ENCODE results near the gene TCF7L2. TPM values are rescaled to one million over a fixed set of nuclear protein-coding genes. Genes with fewer than 3 reads are reported as not detected.

The TCF7L2 gene
- total RNA-seq, 4 donors from 2014 or later: 25.1 to 38.9 (median 26.9) TPM

DNA sequence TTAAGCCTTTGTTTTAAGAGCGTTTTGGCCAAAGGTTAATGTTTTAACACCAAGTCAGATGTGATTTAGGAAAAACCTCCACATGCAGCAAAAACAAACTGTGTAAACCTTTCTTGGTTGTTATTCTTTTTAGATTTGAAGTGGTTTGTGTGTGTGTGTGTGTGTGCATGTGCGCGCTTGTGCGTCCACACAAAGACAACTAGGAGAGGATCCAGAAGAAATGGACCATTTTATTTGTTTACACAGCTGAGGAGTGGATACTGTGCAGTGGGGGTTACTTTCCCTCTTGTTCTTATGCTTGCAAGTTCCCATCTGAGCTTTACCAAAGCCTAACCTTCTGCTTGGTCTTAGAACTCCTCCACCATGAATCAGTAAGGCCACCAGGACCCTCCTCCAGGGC lies 20.0 kb downstream of the TCF7L2 start:
- H3K27ac ChIP-seq: no peak overlapping the region
- no peak for DNase-seq (ENCODE audit: low spot score in 2 of 2)
- H3K27me3 ChIP-seq: no peaks in the 10 kb centered on the region
- H3K36me3 ChIP-seq: peaks cover 0 to 46% (median 0%) of the 10 kb centered on the region in 3 donors
- peaks cover 0 to 31% (median 0%) of the 10 kb centered on the region in 4 donors for H3K4me1 ChIP-seq
- no peaks in the 10 kb centered on the region for H3K9me3 ChIP-seq
- H3K4me3 ChIP-seq: no peak overlapping the region
- 73 to 80% methylated on average over 4 of the region's 4 CpGs for whole genome bisulfite sequencing, 2 donors
- no peak for TF ChIP-seq POLR2A (IDR thresholded peaks at IDR 0.05)
- no peak for TF ChIP-seq EP300 (IDR thresholded peaks at IDR 0.05)
- TF ChIP-seq, protein P1, sequence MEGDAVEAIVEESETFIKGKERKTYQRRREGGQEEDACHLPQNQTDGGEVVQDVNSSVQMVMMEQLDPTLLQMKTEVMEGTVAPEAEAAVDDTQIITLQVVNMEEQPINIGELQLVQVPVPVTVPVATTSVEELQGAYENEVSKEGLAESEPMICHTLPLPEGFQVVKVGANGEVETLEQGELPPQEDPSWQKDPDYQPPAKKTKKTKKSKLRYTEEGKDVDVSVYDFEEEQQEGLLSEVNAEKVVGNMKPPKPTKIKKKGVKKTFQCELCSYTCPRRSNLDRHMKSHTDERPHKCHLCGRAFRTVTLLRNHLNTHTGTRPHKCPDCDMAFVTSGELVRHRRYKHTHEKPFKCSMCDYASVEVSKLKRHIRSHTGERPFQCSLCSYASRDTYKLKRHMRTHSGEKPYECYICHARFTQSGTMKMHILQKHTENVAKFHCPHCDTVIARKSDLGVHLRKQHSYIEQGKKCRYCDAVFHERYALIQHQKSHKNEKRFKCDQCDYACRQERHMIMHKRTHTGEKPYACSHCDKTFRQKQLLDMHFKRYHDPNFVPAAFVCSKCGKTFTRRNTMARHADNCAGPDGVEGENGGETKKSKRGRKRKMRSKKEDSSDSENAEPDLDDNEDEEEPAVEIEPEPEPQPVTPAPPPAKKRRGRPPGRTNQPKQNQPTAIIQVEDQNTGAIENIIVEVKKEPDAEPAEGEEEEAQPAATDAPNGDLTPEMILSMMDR (IDR thresholded peaks at IDR 0.05): no peak

DNA sequence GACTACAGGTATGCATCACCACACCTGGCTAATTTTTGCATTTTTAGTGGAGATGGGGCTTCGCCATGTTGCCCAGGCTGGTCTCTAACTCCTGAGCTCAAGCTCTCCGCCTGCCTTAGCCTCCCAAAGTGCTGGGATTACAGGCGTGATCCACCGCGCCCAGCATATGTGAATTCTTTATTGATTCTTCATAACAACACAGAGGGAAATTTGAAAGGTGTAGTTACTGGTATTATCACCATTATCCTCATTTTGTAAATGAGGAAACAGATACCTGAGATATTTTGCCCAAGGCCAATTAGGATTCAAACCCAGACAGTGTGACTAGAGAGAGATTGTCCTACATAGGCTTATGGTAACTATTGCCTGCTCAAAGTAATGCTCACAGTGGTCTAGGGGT lies 22.6 kb downstream of the TCF7L2 start:
- WGBS, 2 donors: 94 to 99% methylated on average over 5 of the region's 5 CpGs

DNA sequence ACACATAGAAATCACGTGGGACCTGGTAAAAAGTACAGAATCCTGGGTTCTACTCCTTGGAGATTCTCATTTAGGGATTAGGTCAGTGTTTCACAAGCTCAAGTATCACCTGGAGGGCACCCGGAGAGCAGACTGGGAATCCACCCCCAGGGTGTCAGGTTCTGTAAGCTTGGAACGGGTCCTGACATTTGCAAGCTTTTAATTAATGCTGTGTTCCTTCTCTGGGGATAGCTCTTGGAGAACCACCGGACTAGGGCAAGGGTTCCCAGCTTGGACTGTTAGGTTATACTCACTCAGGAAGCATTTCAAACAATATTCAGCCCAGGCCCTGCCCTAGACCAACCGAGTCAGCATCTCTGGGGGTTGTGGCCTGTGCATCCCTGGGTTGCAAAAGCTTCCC lies 23.0 kb downstream of the TCF7L2 start:
- no peak for DNase-seq (ENCODE audit: low spot score in 2 of 2)
- Histone ChIP-seq H3K27me3 (no peaks in the 10 kb centered on the region), H3K9me3 (no peaks in the 10 kb centered on the region), H3K4me3 (no peak overlapping the region), H3K27ac (no peak overlapping the region), H3K4me1 (peaks cover 0 to 16% (median 0%) of the 10 kb centered on the region in 4 donors), H3K36me3 (peaks cover 0 to 46% (median 0%) of the 10 kb centered on the region in 3 donors)
- 88 to 92% methylated on average over 5 of the region's 5 CpGs for WGBS, 2 donors
- TF ChIP-seq POLR2A (IDR thresholded peaks at IDR 0.05) (no peak), EP300 (IDR thresholded peaks at IDR 0.05) (no peak)
- TF ChIP-seq, protein P1 (IDR thresholded peaks at IDR 0.05): no peak

More for the DNA sequence above, 22.6 kb downstream of the TCF7L2 start:
- DNase-seq (ENCODE audit: low spot score in 2 of 2): no peak
- TF ChIP-seq, protein P1 (IDR thresholded peaks at IDR 0.05): no peak
- no peak for TF ChIP-seq EP300 (IDR thresholded peaks at IDR 0.05)
- TF ChIP-seq POLR2A (IDR thresholded peaks at IDR 0.05): no peak
- no peak overlapping the region for H3K4me3 ChIP-seq
- no peaks in the 10 kb centered on the region for H3K9me3 ChIP-seq
- no peak overlapping the region for H3K27ac ChIP-seq
- peaks cover 0 to 16% (median 0%) of the 10 kb centered on the region in 4 donors for H3K4me1 ChIP-seq
- H3K27me3 ChIP-seq: no peaks in the 10 kb centered on the region
- peaks cover 0 to 50% (median 0%) of the 10 kb centered on the region in 3 donors for H3K36me3 ChIP-seq

DNA sequence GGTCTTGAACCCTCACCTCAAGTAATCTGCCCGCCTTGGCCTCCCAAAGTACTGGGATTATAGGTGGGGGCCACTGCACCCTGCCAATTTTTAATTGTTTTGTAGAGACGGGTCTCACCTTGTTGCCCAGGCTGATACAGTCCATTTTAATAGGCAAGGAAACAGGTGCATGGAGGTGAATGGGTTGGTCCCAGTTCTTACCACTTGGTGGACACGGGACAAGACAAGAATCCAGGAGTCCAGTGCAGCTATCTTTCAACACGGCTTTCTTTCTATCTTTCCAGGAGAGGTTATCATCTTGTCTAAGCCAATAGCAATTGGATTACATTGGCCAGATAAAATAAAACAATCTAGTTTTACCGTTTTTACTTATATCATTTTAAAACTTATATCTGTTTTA lies 23.8 kb downstream of the TCF7L2 start:
- no peaks in the 10 kb centered on the region for H3K9me3 ChIP-seq
- H3K36me3 ChIP-seq: peaks cover 0 to 38% (median 0%) of the 10 kb centered on the region in 3 donors
- H3K27ac ChIP-seq: no peak overlapping the region
- H3K27me3 ChIP-seq: no peaks in the 10 kb centered on the region
- DNase-seq (ENCODE audit: low spot score in 2 of 2): no peak
- TF ChIP-seq, protein P1 (IDR thresholded peaks at IDR 0.05): no peak
- TF ChIP-seq EP300 (IDR thresholded peaks at IDR 0.05) (no peak), POLR2A (IDR thresholded peaks at IDR 0.05) (no peak)
- no peak overlapping the region for H3K4me3 ChIP-seq
- WGBS, 2 donors: 97 to 98% methylated on average over 5 of the region's 5 CpGs
- H3K4me1 ChIP-seq: peaks cover 0 to 16% (median 0%) of the 10 kb centered on the region in 4 donors

DNA sequence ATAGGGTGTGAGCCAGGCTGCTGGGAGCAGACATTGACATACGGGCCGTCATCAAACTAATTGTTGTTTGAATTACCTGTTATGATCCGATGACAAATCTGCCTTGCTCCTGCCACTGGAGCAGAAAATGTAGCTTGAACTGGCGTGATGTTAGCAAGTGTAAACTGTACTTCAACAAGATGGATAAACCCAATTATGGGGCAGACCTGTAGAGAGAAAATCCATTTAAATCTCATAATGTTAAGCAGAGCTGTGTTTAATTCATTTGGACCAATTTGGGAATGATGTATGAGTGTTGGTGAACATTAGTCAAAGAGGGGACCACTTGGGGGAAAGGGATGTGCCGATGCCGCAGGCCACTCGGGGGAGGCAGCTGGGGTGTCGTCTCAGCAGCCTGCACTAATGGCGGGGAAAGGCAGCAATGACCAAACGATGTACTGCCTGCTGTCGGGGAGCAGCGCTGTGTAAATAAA lies 27.4 kb downstream of the TCF7L2 start:
- no peak overlapping the region for H3K4me3 ChIP-seq
- WGBS, 2 donors: 90 to 93% methylated on average over 12 of the region's 12 CpGs
- TF ChIP-seq POLR2A (IDR thresholded peaks at IDR 0.05) (no peak), EP300 (IDR thresholded peaks at IDR 0.05) (no peak)
- TF ChIP-seq, protein P1 (IDR thresholded peaks at IDR 0.05): no peak
- H3K4me1 ChIP-seq: peaks cover 0 to 3% (median 0%) of the 10 kb centered on the region in 4 donors
- no peak for DNase-seq (ENCODE audit: low spot score in 2 of 2)
- no peaks in the 10 kb centered on the region for H3K9me3 ChIP-seq
- H3K27me3 ChIP-seq: no peaks in the 10 kb centered on the region
- no peak overlapping the region for H3K27ac ChIP-seq
- H3K36me3 ChIP-seq: peaks cover 0 to 22% (median 0%) of the 10 kb centered on the region in 3 donors

All from tibial nerve (tissue), 4 donors.